Upper lobe of left lung (tissue), 6 donors: ENCODE measurements around the gene ATP5PB. TPM values are rescaled to one million over a fixed set of nuclear protein-coding genes. Genes with fewer than 3 reads are reported as not detected.
A peak's percentile ranks its signal among the peaks of the same experiment; 100 is the strongest.

Experiments
- ATAC-seq, 2 donors: fragments of 200-7000 bp; cut with Tn5 transposase; one replicate each; pipeline ENCODE4 v1.9.1; 2022; ENCODE audit warnings: mild to moderate bottlenecking in 2 of 2, moderate library complexity in 2 of 2; ENCODE audit not compliant: low FRiP score in 2 of 2
- DNase-seq, 2 donors: peaks; one replicate each; pipeline ENCODE4 v3.0.0-alpha.2; 2019 to 2020
- H3K27ac ChIP-seq, 4 donors: fragments of 200-600 bp; sonication (generic); one replicate each; pipeline ENCODE4 v1.5.1; 2016 to 2019
- H3K27me3 ChIP-seq, 4 donors: fragments of 200-600 bp; sonication (generic); one replicate each; pipeline ENCODE4 v1.5.1; 2017 to 2019
- H3K36me3 ChIP-seq, 4 donors: fragments of 200-600 bp; sonication (generic); one replicate each; pipeline ENCODE4 v1.5.1; 2016 to 2019
- H3K4me1 ChIP-seq, 4 donors: fragments of 200-600 bp; sonication (generic); one replicate each; pipeline ENCODE4 v1.5.1; 2018 to 2019
- H3K4me3 ChIP-seq, 4 donors: fragments of 200-600 bp; sonication (generic); one replicate each; pipeline ENCODE4 v1.5.1; 2017 to 2019; ENCODE audit warnings: mild to moderate bottlenecking in 2 of 4, moderate library complexity in 1 of 4
- H3K9me3 ChIP-seq, 4 donors: fragments of 200-600 bp; sonication (generic); one replicate each; pipeline ENCODE4 v1.5.1; 2018 to 2019
- CTCF ChIP-seq, 6 experiments: fragments of 450-650 bp in 4 of 6; fragments of 200-600 bp in 2 of 6; sonication (generic) in 2 of 6; IDR thresholded peaks; one replicate each; pipeline ENCODE4 v1.5.1; 2016 to 2019; ENCODE audit warnings: antibody characterized with exemption in 6 of 6
- EP300 ChIP-seq, 4 donors: sonication (generic); formaldehyde crosslinking; IDR thresholded peaks; one replicate each; pipeline ENCODE4 v1.5.1; 2017; ENCODE audit warnings: antibody characterized with exemption in 4 of 4, control low read depth in 2 of 4
- POLR2A ChIP-seq, 4 donors: fragments of 450-650 bp; IDR thresholded peaks; one replicate each; pipeline ENCODE4 v1.5.1; 2016 to 2017; ENCODE audit warnings: antibody characterized with exemption in 4 of 4, mild to moderate bottlenecking in 2 of 4
- POLR2AphosphoS5 ChIP-seq, 2 donors: sonication (generic); formaldehyde crosslinking; IDR thresholded peaks; one replicate each; pipeline ENCODE4 v1.5.1; 2017; ENCODE audit warnings: antibody characterized with exemption in 2 of 2
- WGBS, 2 donors: methylation state at CpG; one replicate each; pipeline ENCODE4 v1.1.5; 2017 to 2018; 5-methylcytosine and 5-hydroxymethylcytosine counted together
- total RNA-seq, 6 donors: library from RNA; depleted of rRNA in 4 of 6; stranded (reverse); fragments of >200 nt in 4 of 6; gene quantifications; one replicate each; pipeline versions ENCODE4 v1.1.0 to v1.2.1, GENCODE V29; 2016 to 2021
- donor health status: DM: no; HTN: no; CAD: no; lungs with moderate emphysema.
- donor health status: DM: no; HTN: yes; CAD: no; lungs with severe emphysema.

Gene ATP5PB
- total RNA-seq, 6 donors from 2014 or later = 38.8 to 149 (median 132) TPM

- WGBS, 2 donors = 71 to 72% methylated on average over 5 of the region's 5 CpGs
- H3K27ac ChIP-seq = no peak overlapping the region
- H3K9me3 ChIP-seq = no peaks in the 10 kb centered on the region
- no peak for TF ChIP-seq POLR2AphosphoS5 (IDR thresholded peaks at IDR 0.05)
- no peak overlapping the region for H3K4me3 ChIP-seq
- H3K27me3 ChIP-seq = no peaks in the 10 kb centered on the region
- peaks cover 37 to 71% (median 44%) of the 10 kb centered on the region in 4 donors for H3K36me3 ChIP-seq
- DNase-seq (no peak), ATAC-seq (no peak)
- H3K4me1 ChIP-seq = peaks cover 24 to 34% (median 26%) of the 10 kb centered on the region in 4 donors
Observed at GRCh38 chr1:111454859-111455641, 5.8 kb downstream of the ATP5PB start.

- TF ChIP-seq EP300 (IDR thresholded peaks at IDR 0.05) (no peak), POLR2AphosphoS5 (IDR thresholded peaks at IDR 0.05) (no peak), CTCF (IDR thresholded peaks at IDR 0.05) (no peak), POLR2A (IDR thresholded peaks at IDR 0.05) (no peak)
- no peak for DNase-seq
- no peak overlapping the region for H3K27ac ChIP-seq
- H3K27me3 ChIP-seq = no peaks in the 10 kb centered on the region
- H3K36me3 ChIP-seq = peaks cover 38 to 76% (median 47%) of the 10 kb centered on the region in 4 donors
- no peak for ATAC-seq
- 86 to 88% methylated on average over 3 of the region's 3 CpGs for WGBS, 2 donors
- H3K4me3 ChIP-seq = no peak overlapping the region
- peaks cover 18 to 28% (median 20%) of the 10 kb centered on the region in 4 donors for H3K4me1 ChIP-seq
- H3K9me3 ChIP-seq = no peaks in the 10 kb centered on the region
Observed at GRCh38 chr1:111455642-111456031, 6.4 kb downstream of the ATP5PB start.

- TF ChIP-seq EP300 (IDR thresholded peaks at IDR 0.05) = no peak
- TF ChIP-seq POLR2A (IDR thresholded peaks at IDR 0.05) = no peak
- TF ChIP-seq CTCF (IDR thresholded peaks at IDR 0.05) = no peak
- TF ChIP-seq POLR2AphosphoS5 (IDR thresholded peaks at IDR 0.05) = no peak
- 97% methylated on average over 6 of the region's 6 CpGs for WGBS, 2 donors
- Histone ChIP-seq H3K4me1 (no peaks in the 10 kb centered on the region), H3K27me3 (no peaks in the 10 kb centered on the region), H3K9me3 (no peaks in the 10 kb centered on the region), H3K4me3 (no peak overlapping the region), H3K36me3 (peaks cover 36 to 65% (median 46%) of the 10 kb centered on the region in 4 donors), H3K27ac (no peak overlapping the region)
- ATAC-seq (no peak), DNase-seq (no peak)
Observed at GRCh38 chr1:111461765-111462164, 12.5 kb downstream of the ATP5PB start.

GRCh38 chr1:111462370-111463028 is 13.2 kb downstream of the ATP5PB start:
- Histone ChIP-seq H3K27me3 (no peaks in the 10 kb centered on the region), H3K9me3 (no peaks in the 10 kb centered on the region), H3K27ac (no peak overlapping the region), H3K36me3 (peaks cover 29 to 65% (median 41%) of the 10 kb centered on the region in 4 donors), H3K4me3 (no peak overlapping the region), H3K4me1 (no peaks in the 10 kb centered on the region)
- ATAC-seq = no peak
- 81 to 86% methylated on average over 4 of the region's 4 CpGs for WGBS, 2 donors
- TF ChIP-seq POLR2AphosphoS5 (IDR thresholded peaks at IDR 0.05) = no peak
- TF ChIP-seq POLR2A (IDR thresholded peaks at IDR 0.05) = no peak
- no peak for TF ChIP-seq CTCF (IDR thresholded peaks at IDR 0.05)
- no peak for TF ChIP-seq EP300 (IDR thresholded peaks at IDR 0.05)
- DNase-seq = no peak

- ATAC-seq = no peak
- no peaks in the 10 kb centered on the region for H3K27me3 ChIP-seq
- no peak overlapping the region for H3K4me3 ChIP-seq
- 72 to 81% methylated on average over 4 of the region's 4 CpGs for WGBS, 2 donors
- H3K36me3 ChIP-seq = peaks cover 23 to 64% (median 37%) of the 10 kb centered on the region in 4 donors
- DNase-seq = no peak
- peak overlapping the region in 1 of 4 donors; percentile 5 for H3K27ac ChIP-seq
- no peak for TF ChIP-seq EP300 (IDR thresholded peaks at IDR 0.05)
- TF ChIP-seq CTCF (IDR thresholded peaks at IDR 0.05) = no peak
- TF ChIP-seq POLR2AphosphoS5 (IDR thresholded peaks at IDR 0.05) = no peak
- TF ChIP-seq POLR2A (IDR thresholded peaks at IDR 0.05) = no peak
- no peaks in the 10 kb centered on the region for H3K4me1 ChIP-seq
- no peaks in the 10 kb centered on the region for H3K9me3 ChIP-seq
Observed at GRCh38 chr1:111463029-111463683, 13.9 kb downstream of the ATP5PB start.
